HEK293 (cell line): ENCODE results near the gene LCNL1.

ENCODE experiments used
- GLI2 ChIP-seq: fragments of 450-650 bp; formaldehyde crosslinking; IDR thresholded peaks from 2 replicates; pipeline ENCODE4; 2017; ENCODE audit warnings: missing biosample characterization, missing genetic modification characterization, low read depth, borderline replicate concordance
- INSM2 ChIP-seq: fragments of 450-650 bp; formaldehyde crosslinking; IDR thresholded peaks from 2 replicates; pipeline ENCODE4 v1.5.1; 2016; ENCODE audit warnings: missing biosample characterization, missing genetic modification characterization
- MYNN ChIP-seq: fragments of 450-650 bp; formaldehyde crosslinking; IDR thresholded peaks from 2 replicates; pipeline ENCODE4 v1.5.1; 2016; ENCODE audit warnings: missing biosample characterization, missing genetic modification characterization, borderline replicate concordance
- RBAK ChIP-seq: fragments of 450-650 bp; formaldehyde crosslinking; IDR thresholded peaks from 2 replicates; pipeline ENCODE4 v1.5.1; 2016; ENCODE audit warnings: missing biosample characterization, missing genetic modification characterization
- ZBTB7A ChIP-seq: fragments of 450-650 bp; formaldehyde crosslinking; IDR thresholded peaks from 2 replicates; pipeline ENCODE4 v1.5.1; 2016; ENCODE audit warnings: low read depth, missing biosample characterization, missing genetic modification characterization
- ZFP37 ChIP-seq: fragments of 450-650 bp; formaldehyde crosslinking; IDR thresholded peaks from 2 replicates; pipeline ENCODE4 v1.5.1; 2016; ENCODE audit warnings: missing biosample characterization, missing genetic modification characterization
- ZIC2 ChIP-seq: fragments of 450-650 bp; formaldehyde crosslinking; IDR thresholded peaks from 2 replicates; pipeline ENCODE4 v1.5.1; 2016; ENCODE audit warnings: missing biosample characterization, missing genetic modification characterization
- ZNF146 ChIP-seq: fragments of 450-650 bp; formaldehyde crosslinking; IDR thresholded peaks from 2 replicates; pipeline ENCODE4 v1.5.1; 2016; ENCODE audit warnings: missing biosample characterization, missing genetic modification characterization
- ZNF148 ChIP-seq: fragments of 450-650 bp; formaldehyde crosslinking; IDR thresholded peaks from 2 replicates; pipeline ENCODE4 v1.5.0; 2017; ENCODE audit warnings: missing biosample characterization, missing genetic modification characterization, borderline replicate concordance
- ZNF157 ChIP-seq: fragments of 450-650 bp; formaldehyde crosslinking; IDR thresholded peaks from 2 replicates; pipeline ENCODE4 v1.5.1; 2016; ENCODE audit warnings: missing biosample characterization, missing genetic modification characterization
- ZNF324 ChIP-seq: fragments of 450-650 bp; formaldehyde crosslinking; IDR thresholded peaks from 2 replicates; pipeline ENCODE4 v1.5.1; 2016; ENCODE audit warnings: missing biosample characterization, missing genetic modification characterization
- ZNF391 ChIP-seq: fragments of 450-650 bp; formaldehyde crosslinking; IDR thresholded peaks from 2 replicates; pipeline ENCODE4 v1.5.1; 2016; ENCODE audit warnings: low read depth, missing biosample characterization, missing genetic modification characterization, borderline replicate concordance
- ZNF398 ChIP-seq: fragments of 450-650 bp; formaldehyde crosslinking; IDR thresholded peaks from 2 replicates; pipeline ENCODE4 v1.5.1; 2017; ENCODE audit warnings: missing biosample characterization, missing genetic modification characterization
- ZNF416 ChIP-seq: fragments of 450-650 bp; formaldehyde crosslinking; IDR thresholded peaks from 2 replicates; pipeline ENCODE4 v1.5.1; 2016; ENCODE audit warnings: missing biosample characterization, missing genetic modification characterization
- ZNF571 ChIP-seq: fragments of 450-650 bp; formaldehyde crosslinking; IDR thresholded peaks from 2 replicates; pipeline ENCODE4 v1.5.0; 2017; ENCODE audit warnings: missing biosample characterization, missing genetic modification characterization
- TF ChIP-seq, protein P1 (sequence below): fragments of 450-650 bp; formaldehyde crosslinking; IDR thresholded peaks from 2 replicates; pipeline ENCODE4 v1.5.1; 2016; ENCODE audit warnings: missing biosample characterization, missing genetic modification characterization
- TF ChIP-seq, protein P2 (sequence below): IDR thresholded peaks from 2 replicates; pipeline ENCODE4 v1.6.1; 2011; ENCODE audit warnings: mild to moderate bottlenecking, low read depth, low read length, borderline replicate concordance
- TF ChIP-seq, protein P3 (sequence below): fragments of 450-650 bp; formaldehyde crosslinking; IDR thresholded peaks from 2 replicates; pipeline ENCODE4 v1.5.1; 2017; ENCODE audit warnings: missing biosample characterization, missing genetic modification characterization

The LCNL1 gene

DNA sequence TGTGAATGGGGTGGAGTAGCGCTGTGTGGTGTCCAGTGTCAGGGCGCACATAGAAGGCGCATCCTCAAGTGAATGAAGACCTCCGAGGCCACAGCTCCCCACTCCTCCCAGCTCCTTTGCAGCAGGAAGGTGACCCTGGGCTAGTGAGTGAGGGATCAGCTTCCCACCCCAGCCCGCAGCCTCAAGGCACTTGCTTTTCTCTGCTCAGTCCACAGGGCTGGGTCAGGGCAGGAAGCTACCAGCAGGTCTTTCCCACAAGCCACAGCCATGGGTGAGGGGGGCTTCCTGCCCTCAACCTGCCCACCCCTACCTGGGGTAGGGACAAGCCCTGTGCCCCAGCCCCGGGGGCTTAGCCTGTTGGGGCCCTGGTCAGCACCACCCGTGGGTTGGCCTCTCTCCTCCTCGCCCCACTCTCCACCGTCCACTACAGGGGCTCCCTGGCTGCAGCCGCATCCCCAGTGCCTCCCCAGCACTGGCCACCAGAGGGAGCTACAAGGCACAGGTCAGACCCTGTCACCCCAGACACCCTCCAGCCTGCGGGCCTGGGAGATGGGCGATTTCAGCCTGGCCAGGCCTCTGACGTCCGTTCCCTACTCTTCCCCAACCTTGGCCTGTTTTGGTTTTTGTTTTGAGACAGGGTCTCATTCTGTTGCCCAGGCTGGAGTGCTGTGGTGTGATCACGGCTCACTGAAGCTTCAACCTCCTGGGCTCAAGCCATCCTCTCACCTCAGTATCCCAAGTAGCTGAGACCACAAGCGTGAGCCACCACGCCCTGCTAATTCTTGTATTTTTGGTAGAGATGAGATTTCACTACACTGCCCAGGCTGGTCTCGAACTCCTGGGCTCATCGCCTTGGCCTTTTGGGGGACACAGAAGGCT, 46.5 kb downstream of the LCNL1 start (continued):
- TF ChIP-seq ZFP37 (tag by site-specific recombination) (0 out of 2 replicates have a peak, but pooled peaks have one; percentile 22), ZNF157 (tag by site-specific recombination) (no peak), ZIC2 (tag by site-specific recombination) (no peak), RBAK (tag by site-specific recombination) (no peak), ZNF391 (tag by site-specific recombination) (peak; percentile 54; the same call in 1 of the 2 replicates), ZNF324 (tag by site-specific recombination) (no peak; the same call in 1 of the 2 replicates), GLI2 (tag by site-specific recombination) (no peak), INSM2 (tag by site-specific recombination) (peak; percentile 30; the same call in 1 of the 2 replicates), ZNF416 (tag by site-specific recombination) (no peak), ZBTB7A (tag by site-specific recombination) (peak; percentile 55), MYNN (tag by site-specific recombination) (no peak), ZNF398 (tag by site-specific recombination) (no peak), ZNF146 (tag by site-specific recombination) (no peak), ZNF148 (tag by site-specific recombination) (no peak), ZNF571 (no peak)
- TF ChIP-seq, protein P1, sequence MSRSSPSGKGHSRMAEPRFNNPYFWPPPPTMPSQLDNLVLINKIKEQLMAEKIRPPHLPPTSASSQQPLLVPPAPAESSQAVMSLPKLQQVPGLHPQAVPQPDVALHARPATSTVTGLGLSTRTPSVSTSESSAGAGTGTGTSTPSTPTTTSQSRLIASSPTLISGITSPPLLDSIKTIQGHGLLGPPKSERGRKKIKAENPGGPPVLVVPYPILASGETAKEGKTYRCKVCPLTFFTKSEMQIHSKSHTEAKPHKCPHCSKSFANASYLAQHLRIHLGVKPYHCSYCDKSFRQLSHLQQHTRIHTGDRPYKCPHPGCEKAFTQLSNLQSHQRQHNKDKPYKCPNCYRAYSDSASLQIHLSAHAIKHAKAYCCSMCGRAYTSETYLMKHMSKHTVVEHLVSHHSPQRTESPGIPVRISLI (tag by site-specific recombination): no peak
- TF ChIP-seq, protein P2, sequence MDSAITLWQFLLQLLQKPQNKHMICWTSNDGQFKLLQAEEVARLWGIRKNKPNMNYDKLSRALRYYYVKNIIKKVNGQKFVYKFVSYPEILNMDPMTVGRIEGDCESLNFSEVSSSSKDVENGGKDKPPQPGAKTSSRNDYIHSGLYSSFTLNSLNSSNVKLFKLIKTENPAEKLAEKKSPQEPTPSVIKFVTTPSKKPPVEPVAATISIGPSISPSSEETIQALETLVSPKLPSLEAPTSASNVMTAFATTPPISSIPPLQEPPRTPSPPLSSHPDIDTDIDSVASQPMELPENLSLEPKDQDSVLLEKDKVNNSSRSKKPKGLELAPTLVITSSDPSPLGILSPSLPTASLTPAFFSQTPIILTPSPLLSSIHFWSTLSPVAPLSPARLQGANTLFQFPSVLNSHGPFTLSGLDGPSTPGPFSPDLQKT: no peak
- TF ChIP-seq, protein P3, sequence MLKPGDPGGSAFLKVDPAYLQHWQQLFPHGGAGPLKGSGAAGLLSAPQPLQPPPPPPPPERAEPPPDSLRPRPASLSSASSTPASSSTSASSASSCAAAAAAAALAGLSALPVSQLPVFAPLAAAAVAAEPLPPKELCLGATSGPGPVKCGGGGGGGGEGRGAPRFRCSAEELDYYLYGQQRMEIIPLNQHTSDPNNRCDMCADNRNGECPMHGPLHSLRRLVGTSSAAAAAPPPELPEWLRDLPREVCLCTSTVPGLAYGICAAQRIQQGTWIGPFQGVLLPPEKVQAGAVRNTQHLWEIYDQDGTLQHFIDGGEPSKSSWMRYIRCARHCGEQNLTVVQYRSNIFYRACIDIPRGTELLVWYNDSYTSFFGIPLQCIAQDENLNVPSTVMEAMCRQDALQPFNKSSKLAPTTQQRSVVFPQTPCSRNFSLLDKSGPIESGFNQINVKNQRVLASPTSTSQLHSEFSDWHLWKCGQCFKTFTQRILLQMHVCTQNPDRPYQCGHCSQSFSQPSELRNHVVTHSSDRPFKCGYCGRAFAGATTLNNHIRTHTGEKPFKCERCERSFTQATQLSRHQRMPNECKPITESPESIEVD: no peak
